Gastroesophageal sphincter (tissue), 4 donors: ENCODE results near the gene CCSER1. TPM values are rescaled to one million over a fixed set of nuclear protein-coding genes. Genes with fewer than 3 reads are reported as not detected.

Experiments
- ATAC-seq: fragments of 150-250 bp; one replicate; pipeline ENCODE4 v1.9.1; 2016; ENCODE audit warnings: mild to moderate bottlenecking, moderate library complexity
- H3K27ac ChIP-seq, 4 donors: fragments of 200-600 bp; sonication (generic) in 3 of 4; 1 replicate in 3 of 4; 2 replicates in 1 of 4; pipeline ENCODE4 v1.5.1; 2016 to 2019
- H3K27me3 ChIP-seq: fragments of 200-600 bp; sonication (generic); one replicate; pipeline ENCODE4 v1.5.1; 2019
- H3K36me3 ChIP-seq, 2 donors: fragments of 200-600 bp; sonication (generic); one replicate each; pipeline ENCODE4 v1.5.1; 2019; ENCODE audit warnings: control low read depth in 1 of 2
- H3K4me1 ChIP-seq, 3 donors: fragments of 200-600 bp; sonication (generic); 1 replicate in 2 of 3; 2 replicates in 1 of 3; pipeline ENCODE4 v1.5.1; 2016 to 2019; ENCODE audit warnings: control low read depth in 2 of 3
- H3K4me3 ChIP-seq, 2 donors: fragments of 200-600 bp; sonication (generic); one replicate each; pipeline ENCODE4 v1.5.1; 2019; ENCODE audit warnings: mild to moderate bottlenecking in 1 of 2, moderate library complexity in 1 of 2
- H3K9me3 ChIP-seq, 3 donors: fragments of 200-600 bp; sonication (generic); one replicate each; pipeline ENCODE4 v1.5.1; 2017 to 2019; ENCODE audit warnings: control low read depth in 2 of 3
- EP300 ChIP-seq: sonication (generic); formaldehyde crosslinking; IDR thresholded peaks from one replicate; pipeline ENCODE4 v1.6.1; 2017; ENCODE audit warnings: antibody characterized with exemption, mild to moderate bottlenecking
- POLR2A ChIP-seq, 2 donors: fragments of 450-650 bp; IDR thresholded peaks; one replicate each; pipeline ENCODE4 v1.6.1; 2017; ENCODE audit warnings: antibody characterized with exemption in 2 of 2, mild to moderate bottlenecking in 2 of 2, moderate library complexity in 1 of 2
- POLR2AphosphoS5 ChIP-seq: sonication (generic); formaldehyde crosslinking; IDR thresholded peaks from one replicate; pipeline ENCODE4 v1.6.1; 2017; ENCODE audit warnings: antibody characterized with exemption
- WGBS, 2 donors: methylation state at CpG; one replicate each; pipeline ENCODE4 v1.1.5; 2018; ENCODE audit warnings: low coverage in 1 of 2; 5-methylcytosine and 5-hydroxymethylcytosine counted together
- total RNA-seq, 4 donors: library from RNA; depleted of rRNA; stranded (reverse); fragments of >200 nt; gene quantifications; one replicate each; pipeline ENCODE4 v1.1.0, GENCODE V29; 2016
- TF ChIP-seq, protein P1 (sequence below), 4 experiments: fragments of 200-600 bp in 2 of 4; fragments of 450-650 bp in 2 of 4; sonication (generic) in 1 of 4; IDR thresholded peaks; one replicate each; pipeline ENCODE4 v1.5.1; 2017 to 2019; ENCODE audit warnings: antibody characterized with exemption in 4 of 4, mild to moderate bottlenecking in 2 of 4, moderate library complexity in 2 of 4

Gene CCSER1
- total RNA-seq, 4 donors from 2014 or later, result 2.4 to 9.3 (median 4.6) TPM

DNA sequence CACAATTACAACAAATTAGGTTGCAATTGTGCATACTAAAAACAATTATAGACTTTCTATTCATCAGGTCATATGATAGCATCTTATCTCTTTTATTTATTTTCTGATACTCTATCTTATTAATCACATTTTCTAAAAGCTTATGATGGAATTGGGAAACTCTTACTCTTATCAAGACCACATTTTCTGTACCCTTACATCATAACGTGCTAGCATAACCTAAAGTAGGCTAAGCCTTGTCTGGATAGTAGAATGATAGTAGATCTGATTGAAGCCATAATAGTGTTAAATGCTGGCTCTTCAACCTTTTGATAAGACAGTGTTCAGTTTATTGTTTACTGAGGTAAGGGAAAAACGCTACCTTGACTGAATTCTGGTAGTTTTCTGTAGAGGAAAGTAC lies 294.0 kb downstream of the CCSER1 start:
- no peak for ATAC-seq
- WGBS, 2 donors, result 71 to 75% methylated on average over 2 of the region's 2 CpGs

DNA sequence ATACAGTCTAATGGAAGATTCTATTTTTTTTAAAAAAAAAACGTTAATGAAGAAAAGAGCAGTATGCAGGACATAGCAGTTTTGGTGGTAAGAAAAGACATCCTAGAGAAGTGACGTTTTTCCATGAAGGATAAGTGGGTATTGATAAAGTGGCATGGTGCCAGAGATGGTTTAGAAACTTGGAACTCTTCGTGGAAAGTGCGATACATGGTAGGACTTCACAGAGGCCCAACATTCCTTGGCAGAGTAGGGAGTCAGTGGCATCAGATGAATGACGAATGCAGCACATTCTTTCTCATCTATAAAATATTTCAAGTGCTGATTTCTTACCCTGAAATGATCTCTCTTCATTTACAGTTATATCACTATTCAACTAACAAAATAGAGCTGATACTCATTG lies 298.7 kb downstream of the CCSER1 start:
- no peaks in the 10 kb centered on the region for H3K27me3 ChIP-seq
- no peaks in the 10 kb centered on the region for H3K9me3 ChIP-seq
- TF ChIP-seq POLR2A (IDR thresholded peaks at IDR 0.05), result no peak
- TF ChIP-seq, protein P1, sequence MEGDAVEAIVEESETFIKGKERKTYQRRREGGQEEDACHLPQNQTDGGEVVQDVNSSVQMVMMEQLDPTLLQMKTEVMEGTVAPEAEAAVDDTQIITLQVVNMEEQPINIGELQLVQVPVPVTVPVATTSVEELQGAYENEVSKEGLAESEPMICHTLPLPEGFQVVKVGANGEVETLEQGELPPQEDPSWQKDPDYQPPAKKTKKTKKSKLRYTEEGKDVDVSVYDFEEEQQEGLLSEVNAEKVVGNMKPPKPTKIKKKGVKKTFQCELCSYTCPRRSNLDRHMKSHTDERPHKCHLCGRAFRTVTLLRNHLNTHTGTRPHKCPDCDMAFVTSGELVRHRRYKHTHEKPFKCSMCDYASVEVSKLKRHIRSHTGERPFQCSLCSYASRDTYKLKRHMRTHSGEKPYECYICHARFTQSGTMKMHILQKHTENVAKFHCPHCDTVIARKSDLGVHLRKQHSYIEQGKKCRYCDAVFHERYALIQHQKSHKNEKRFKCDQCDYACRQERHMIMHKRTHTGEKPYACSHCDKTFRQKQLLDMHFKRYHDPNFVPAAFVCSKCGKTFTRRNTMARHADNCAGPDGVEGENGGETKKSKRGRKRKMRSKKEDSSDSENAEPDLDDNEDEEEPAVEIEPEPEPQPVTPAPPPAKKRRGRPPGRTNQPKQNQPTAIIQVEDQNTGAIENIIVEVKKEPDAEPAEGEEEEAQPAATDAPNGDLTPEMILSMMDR (IDR thresholded peaks at IDR 0.05), result no peak
- no peak for TF ChIP-seq EP300
- no peak for TF ChIP-seq POLR2AphosphoS5
- WGBS, 2 donors, result 72 to 79% methylated on average over 5 of the region's 5 CpGs
- no peak overlapping the region for H3K27ac ChIP-seq
- no peak overlapping the region for H3K4me3 ChIP-seq
- H3K36me3 ChIP-seq, result no peaks in the 10 kb centered on the region
- no peaks in the 10 kb centered on the region for H3K4me1 ChIP-seq
- ATAC-seq, result no peak

More for the DNA sequence above, 294.0 kb downstream of the CCSER1 start:
- H3K27me3 ChIP-seq, result no peaks in the 10 kb centered on the region
- H3K9me3 ChIP-seq, result no peaks in the 10 kb centered on the region
- TF ChIP-seq POLR2AphosphoS5 (no peak), POLR2A (IDR thresholded peaks at IDR 0.05) (no peak), EP300 (no peak)
- TF ChIP-seq, protein P1 (IDR thresholded peaks at IDR 0.05), result no peak
- no peak overlapping the region for H3K4me3 ChIP-seq
- no peaks in the 10 kb centered on the region for H3K4me1 ChIP-seq
- H3K27ac ChIP-seq, result no peak overlapping the region
- no peaks in the 10 kb centered on the region for H3K36me3 ChIP-seq

DNA sequence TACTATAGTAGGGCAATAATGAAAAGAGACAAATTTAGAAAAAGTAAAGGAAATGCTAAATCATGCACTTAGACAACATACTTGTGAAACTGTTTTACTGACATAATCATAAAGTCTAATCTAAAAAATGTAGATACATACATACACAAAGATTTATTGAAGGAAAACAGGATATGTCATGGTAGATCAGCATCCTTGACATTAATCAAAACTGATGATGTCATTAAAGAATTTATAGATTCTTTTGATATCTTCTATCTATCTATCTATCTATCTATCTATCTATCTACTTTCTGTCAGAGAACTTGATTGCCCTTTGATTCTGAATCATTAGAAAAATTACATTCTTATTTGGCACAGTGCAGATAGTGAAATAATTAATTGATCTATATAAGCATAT lies 311.3 kb downstream of the CCSER1 start:
- H3K4me1 ChIP-seq, result no peaks in the 10 kb centered on the region
- no peaks in the 10 kb centered on the region for H3K9me3 ChIP-seq
- H3K36me3 ChIP-seq, result no peaks in the 10 kb centered on the region
- no peak overlapping the region for H3K4me3 ChIP-seq
- no peak overlapping the region for H3K27ac ChIP-seq
- ATAC-seq, result no peak
- TF ChIP-seq, protein P1 (IDR thresholded peaks at IDR 0.05), result no peak
- TF ChIP-seq EP300, result no peak
- no peak for TF ChIP-seq POLR2AphosphoS5
- no peak for TF ChIP-seq POLR2A (IDR thresholded peaks at IDR 0.05)
- no peaks in the 10 kb centered on the region for H3K27me3 ChIP-seq

DNA sequence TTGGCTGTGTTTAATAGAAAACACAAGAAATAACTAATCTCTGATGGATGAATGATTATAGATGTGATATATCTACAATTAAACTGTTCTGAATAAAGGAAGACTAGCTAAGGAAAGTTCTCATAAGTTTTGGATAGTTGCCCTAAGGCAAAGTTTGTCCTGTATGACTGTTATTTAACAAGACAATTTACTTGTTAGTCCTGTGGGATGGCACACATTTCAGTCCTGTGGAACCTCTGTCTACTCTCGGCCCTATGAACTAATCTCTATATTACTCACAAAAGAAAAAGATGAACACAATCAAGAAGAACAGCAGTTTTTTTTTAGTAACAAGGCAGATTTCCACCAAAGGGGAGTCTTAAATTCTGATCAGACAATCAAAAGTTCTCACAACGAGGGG lies 314.6 kb downstream of the CCSER1 start:
- Histone ChIP-seq H3K4me3 (no peak overlapping the region), H3K27me3 (no peaks in the 10 kb centered on the region), H3K9me3 (no peaks in the 10 kb centered on the region), H3K4me1 (no peaks in the 10 kb centered on the region), H3K36me3 (no peaks in the 10 kb centered on the region), H3K27ac (no peak overlapping the region)
- no peak for TF ChIP-seq POLR2A (IDR thresholded peaks at IDR 0.05)
- TF ChIP-seq, protein P1 (IDR thresholded peaks at IDR 0.05), result no peak
- no peak for TF ChIP-seq EP300
- TF ChIP-seq POLR2AphosphoS5, result no peak
- ATAC-seq, result no peak
- WGBS, 2 donors, result 81 to 100% methylated on average over 1 to 2 of the region's 2 CpGs

DNA sequence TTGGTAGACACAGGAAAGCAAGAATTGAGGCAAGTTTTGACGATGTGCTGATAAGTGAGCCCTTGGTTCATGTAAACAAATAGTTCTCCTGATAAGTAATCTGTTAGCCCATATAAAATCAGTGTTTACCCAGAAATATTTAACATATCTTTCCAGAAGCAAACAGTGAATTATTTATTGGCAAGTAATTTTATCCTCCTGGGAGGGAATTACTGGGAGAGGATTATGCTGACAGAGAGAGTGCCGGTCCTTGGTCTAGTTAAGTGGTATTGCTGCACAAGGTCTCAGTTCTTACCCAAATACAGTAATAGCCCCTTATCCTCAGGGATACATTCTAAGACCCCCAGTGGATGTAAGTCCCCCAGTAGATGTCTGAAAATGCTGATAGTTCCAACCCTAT lies 315.4 kb downstream of the CCSER1 start:
- Histone ChIP-seq H3K27me3 (no peaks in the 10 kb centered on the region), H3K27ac (no peak overlapping the region), H3K36me3 (no peaks in the 10 kb centered on the region), H3K4me3 (no peak overlapping the region), H3K4me1 (no peaks in the 10 kb centered on the region), H3K9me3 (no peaks in the 10 kb centered on the region)
- no peak for TF ChIP-seq EP300
- TF ChIP-seq, protein P1 (IDR thresholded peaks at IDR 0.05), result no peak
- TF ChIP-seq POLR2AphosphoS5, result no peak
- TF ChIP-seq POLR2A (IDR thresholded peaks at IDR 0.05), result no peak
- 41 to 85% methylated on average over 2 of the region's 2 CpGs for WGBS, 2 donors
- ATAC-seq, result no peak
